Urinary bladder (tissue), 4 donors: Measurements from ENCODE around the gene HSPA5. TPM values are rescaled to one million over a fixed set of nuclear protein-coding genes. Genes with fewer than 3 reads are reported as not detected.
A peak's percentile ranks its signal among the peaks of the same experiment; 100 is the strongest.
"Not testable (repeated sequence)": the region's sequence is repeated elsewhere in the genome, so short reads cannot be mapped to it uniquely, and the experiment has no call there.

ENCODE experiments used
- DNase-seq: peaks from one replicate; pipeline ENCODE4 v3.0.0-alpha.2; 2015; ENCODE audit errors: extremely low spot score
- H3K27ac ChIP-seq: one replicate; pipeline ENCODE4 v1.5.1; 2013; ENCODE audit warnings: low read depth, mild to moderate bottlenecking, moderate library complexity
- H3K36me3 ChIP-seq: one replicate; pipeline ENCODE4 v1.6.1; 2013; ENCODE audit warnings: mild to moderate bottlenecking, moderate library complexity; ENCODE audit not compliant: insufficient read depth
- H3K4me1 ChIP-seq: one replicate; pipeline ENCODE4 v1.6.1; 2013; ENCODE audit warnings: mild to moderate bottlenecking, moderate library complexity; ENCODE audit not compliant: insufficient read depth
- H3K4me3 ChIP-seq: one replicate; pipeline ENCODE4 v1.5.1; 2013; ENCODE audit warnings: low read depth, low read length
- WGBS: extraction: QIAGEN DNeasy Blood & Tissue Kit; methylation state at CpG from one replicate; pipeline ENCODE4 v1.1.7; 2013; 5-methylcytosine and 5-hydroxymethylcytosine counted together
- polyA plus RNA-seq: library from polyadenylated mRNA; stranded (reverse); fragments of 200-250 nt; gene quantifications from one replicate; pipeline ENCODE4 v1.2.3, GENCODE V29; 2013
- total RNA-seq: library from RNA; depleted of rRNA; stranded (reverse); fragments of >200 nt; gene quantifications from one replicate; pipeline ENCODE4 v1.2.3, GENCODE V29; 2014
- donor health status: healthy with polysubstance abuse.
- donor health status: healthy.

Gene HSPA5
- 74.0 TPM for total RNA-seq
- 132 TPM for polyA plus RNA-seq

GRCh38 chr9:125241000-125241862, at the start of gene HSPA5:
Gene HSPA5 (minus strand): TSS chr9:125241343. CDS start chr9:125241126, 217 bp downstream.
- H3K4me1 ChIP-seq, result no peaks in the 10 kb centered on the region
- H3K36me3 ChIP-seq, result no peaks in the 10 kb centered on the region
- under 1% methylated on average over 59 of the region's 59 CpGs for WGBS
- peak within 1 kb of the TSS; percentile 92 for H3K27ac ChIP-seq
- DNase-seq, result peak; percentile 99
- H3K4me3 ChIP-seq, result peak within 1 kb of the TSS; percentile 76

DNA sequence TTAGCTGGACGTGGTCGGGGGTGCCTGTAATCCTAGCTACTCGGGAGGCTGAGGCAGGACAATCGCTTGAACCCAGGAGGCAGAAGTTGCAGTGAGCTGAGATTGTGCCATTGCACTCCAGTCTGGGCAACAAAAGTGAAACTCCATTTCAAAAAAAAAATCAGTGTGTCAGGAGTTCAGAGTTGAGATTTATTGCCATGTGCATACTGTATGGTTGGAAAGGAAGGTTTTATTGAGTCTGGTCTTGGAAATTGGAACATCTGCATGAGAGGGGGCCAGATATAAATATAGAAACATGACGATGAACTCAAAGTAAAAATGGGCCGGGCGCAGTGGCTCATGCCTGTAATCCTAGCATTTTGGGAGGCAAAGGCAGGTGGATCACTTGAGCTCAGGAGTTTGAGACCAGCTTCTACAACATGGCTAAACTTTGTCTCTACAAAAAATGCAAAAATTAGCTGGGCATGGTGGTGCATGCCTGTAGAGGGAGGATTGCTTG, 45.8 kb upstream of the HSPA5 start:
- not testable (repeated sequence) for H3K4me1 ChIP-seq, H3K4me3 ChIP-seq, H3K36me3 ChIP-seq, H3K27ac ChIP-seq, DNase-seq
- WGBS, result 73% methylated on average over 7 of the region's 7 CpGs

DNA sequence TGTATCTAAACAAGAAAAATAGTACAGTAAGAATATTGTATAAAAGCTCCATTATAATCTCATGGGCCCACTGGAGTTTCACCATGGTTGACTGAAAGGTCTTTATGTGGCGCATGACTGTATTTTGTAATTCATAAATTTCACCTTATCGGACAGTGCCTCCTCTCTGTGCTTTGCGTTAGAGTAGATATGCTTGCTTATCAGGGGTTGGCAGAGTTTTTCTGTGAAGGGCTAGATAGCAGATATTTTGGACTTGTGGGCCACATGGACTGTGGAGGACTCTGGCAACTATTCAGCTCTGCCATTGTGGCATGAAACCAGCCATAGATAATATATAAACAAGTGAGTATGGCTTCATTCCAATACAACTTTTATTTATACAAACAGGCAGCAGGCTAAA, 43.7 kb upstream of the HSPA5 start:
- no peak overlapping the region for H3K4me3 ChIP-seq
- peaks cover 2% of the 10 kb centered on the region for H3K4me1 ChIP-seq
- WGBS, result 78% methylated on average over 3 of the region's 3 CpGs
- H3K36me3 ChIP-seq, result no peaks in the 10 kb centered on the region
- no peak overlapping the region for H3K27ac ChIP-seq
- no peak for DNase-seq

- Histone ChIP-seq H3K4me3 (no peak overlapping the region), H3K27ac (no peak overlapping the region), H3K4me1 (no peaks in the 10 kb centered on the region), H3K36me3 (no peaks in the 10 kb centered on the region)
- DNase-seq, result no peak
- WGBS, result 61% methylated on average over 4 of the region's 4 CpGs
These were observed 39.8 kb upstream of the HSPA5 start for GRCh38 chr9:125280945-125281344.

DNA sequence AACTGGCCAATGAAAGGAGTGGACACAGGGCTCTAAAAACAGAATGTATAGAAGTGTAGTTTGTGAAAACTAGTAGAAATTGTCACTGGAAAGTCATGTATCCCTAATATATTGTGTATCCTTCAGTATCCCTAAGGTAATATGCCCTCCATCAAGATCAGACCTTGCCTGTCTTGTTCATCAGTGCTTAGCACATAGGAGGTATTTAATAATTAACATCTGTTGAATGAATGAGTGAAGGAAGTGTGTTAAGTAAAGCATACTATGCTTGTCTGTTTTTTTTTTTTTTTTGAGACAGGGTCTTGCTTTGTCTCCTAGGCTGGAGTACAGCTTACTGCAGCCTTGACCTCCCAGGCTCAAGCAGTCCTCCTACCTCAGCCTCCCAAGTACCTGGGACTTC, 36.3 kb upstream of the HSPA5 start:
- Histone ChIP-seq H3K4me1 (no peaks in the 10 kb centered on the region), H3K4me3 (no peak overlapping the region), H3K27ac (no peak overlapping the region), H3K36me3 (no peaks in the 10 kb centered on the region)
- no peak for DNase-seq

DNA sequence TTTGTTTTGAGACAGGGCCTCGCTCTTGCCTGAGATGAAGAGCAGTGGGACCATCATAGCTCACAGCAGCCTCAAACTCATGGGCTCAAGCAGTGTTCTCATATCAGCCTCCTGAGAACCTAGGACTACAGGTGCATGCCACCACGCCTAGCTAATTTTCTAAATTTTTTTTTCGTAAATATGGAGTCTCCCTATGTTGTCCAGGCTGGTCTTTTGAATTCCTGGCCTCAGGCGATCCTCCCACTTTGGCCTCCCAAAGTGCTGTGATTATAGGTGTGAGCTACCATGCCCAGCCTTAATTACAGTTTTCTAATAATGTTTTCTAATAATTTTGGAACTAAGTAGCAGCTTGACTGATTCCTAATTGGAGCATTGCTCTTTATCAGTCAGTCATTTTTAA, 35.6 kb upstream of the HSPA5 start:
- no peak overlapping the region for H3K27ac ChIP-seq

DNA sequence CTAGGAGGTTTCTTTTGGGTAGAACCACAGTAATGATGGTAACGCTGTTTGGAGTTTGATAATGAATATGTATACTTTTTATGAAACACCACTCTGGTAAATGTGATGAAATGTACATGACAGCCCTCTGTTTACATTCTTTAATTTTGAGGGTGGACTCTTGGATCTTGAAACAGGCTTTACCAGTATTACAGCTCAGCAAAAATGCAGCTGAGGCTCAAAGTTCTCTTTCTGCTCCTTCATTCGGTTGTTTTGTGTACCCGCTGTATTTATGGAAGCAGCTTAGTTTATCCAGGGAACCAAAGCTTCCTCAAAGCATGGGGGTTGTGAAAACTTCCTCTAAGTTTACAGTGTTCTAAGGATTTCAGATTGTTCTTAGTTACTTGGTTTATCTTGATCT, 31.6 kb upstream of the HSPA5 start:
- no peak overlapping the region for H3K27ac ChIP-seq
- peaks cover 4% of the 10 kb centered on the region for H3K4me1 ChIP-seq
- no peaks in the 10 kb centered on the region for H3K36me3 ChIP-seq
- 29% methylated on average over 3 of the region's 3 CpGs for WGBS
- DNase-seq, result no peak
- no peak overlapping the region for H3K4me3 ChIP-seq

More for the DNA sequence above, 35.6 kb upstream of the HSPA5 start:
- 99% methylated on average over 4 of the region's 4 CpGs for WGBS
- Histone ChIP-seq H3K4me3 (no peak overlapping the region), H3K4me1 (peaks cover 4% of the 10 kb centered on the region), H3K36me3 (no peaks in the 10 kb centered on the region)
- no peak for DNase-seq

GRCh38 chr9:125271081-125271480, 29.9 kb upstream of the HSPA5 start:
- Histone ChIP-seq H3K4me1 (peaks cover 4% of the 10 kb centered on the region), H3K36me3 (no peaks in the 10 kb centered on the region), H3K4me3 (no peak overlapping the region), H3K27ac (no peak overlapping the region)
- WGBS, result 69% methylated on average over 5 of the region's 5 CpGs
- DNase-seq, result no peak

DNA sequence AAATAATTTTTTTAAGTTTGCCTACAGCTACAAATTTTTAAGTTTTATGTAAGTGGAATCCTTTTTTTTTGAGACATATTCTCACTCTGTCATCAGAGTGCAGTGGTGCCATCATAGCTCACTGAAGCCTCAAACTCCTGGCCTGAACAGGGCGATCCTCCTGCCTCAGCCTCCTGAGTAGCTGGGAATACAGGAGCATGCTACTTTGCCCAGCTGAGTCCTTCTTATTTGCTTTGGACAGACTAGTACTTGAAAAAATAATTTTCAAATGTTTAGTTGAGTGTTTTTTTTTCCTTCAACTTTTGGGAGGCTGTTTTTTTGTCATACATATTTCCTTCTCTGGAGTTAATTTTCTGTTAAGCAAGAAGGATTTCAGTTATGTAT, 27.9 kb upstream of the HSPA5 start:
- DNase-seq, result no peak
- no peaks in the 10 kb centered on the region for H3K36me3 ChIP-seq
- peaks cover 4% of the 10 kb centered on the region for H3K4me1 ChIP-seq
- H3K27ac ChIP-seq, result no peak overlapping the region
- H3K4me3 ChIP-seq, result no peak overlapping the region
- 95% methylated on average over 1 of the region's 1 CpG for WGBS

GRCh38 chr9:125268394-125269013, 27.4 kb upstream of the HSPA5 start:
- DNase-seq, result no peak
- no peak overlapping the region for H3K4me3 ChIP-seq
- no peaks in the 10 kb centered on the region for H3K36me3 ChIP-seq
- 75% methylated on average over 6 of the region's 6 CpGs for WGBS
- H3K27ac ChIP-seq, result no peak overlapping the region
- peaks cover 4% of the 10 kb centered on the region for H3K4me1 ChIP-seq

DNA sequence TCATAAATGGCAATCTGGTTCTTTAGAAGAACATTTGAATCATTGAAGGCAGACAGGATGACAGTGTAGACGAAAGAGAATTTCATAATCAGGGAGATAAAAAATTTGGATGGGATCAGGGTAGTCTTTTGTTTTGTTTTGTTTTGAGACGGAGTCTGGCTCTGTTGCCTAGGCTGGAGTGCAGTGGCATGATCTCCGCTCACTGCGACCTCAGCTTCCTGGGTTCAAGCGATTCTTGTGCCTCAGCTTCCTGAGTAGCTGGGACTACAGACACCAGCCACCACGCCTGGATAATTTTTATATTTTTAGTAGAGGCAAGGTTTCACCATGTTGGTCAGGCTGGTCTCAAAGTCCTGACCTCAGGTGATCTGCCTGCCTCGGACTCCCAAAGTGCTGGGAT, 22.9 kb upstream of the HSPA5 start:
- not testable (repeated sequence) for H3K27ac ChIP-seq, H3K36me3 ChIP-seq, H3K4me3 ChIP-seq, H3K4me1 ChIP-seq, DNase-seq
- 79% methylated on average over 7 of the region's 7 CpGs for WGBS

GRCh38 chr9:125262294-125262991, 21.3 kb upstream of the HSPA5 start:
- 21% methylated on average over 11 of the region's 11 CpGs for WGBS
- Histone ChIP-seq H3K27ac (peak overlapping the region; percentile 53), H3K4me3 (peak overlapping the region; percentile 92), H3K36me3 (no peaks in the 10 kb centered on the region), H3K4me1 (no peaks in the 10 kb centered on the region)
- no peak for DNase-seq

DNA sequence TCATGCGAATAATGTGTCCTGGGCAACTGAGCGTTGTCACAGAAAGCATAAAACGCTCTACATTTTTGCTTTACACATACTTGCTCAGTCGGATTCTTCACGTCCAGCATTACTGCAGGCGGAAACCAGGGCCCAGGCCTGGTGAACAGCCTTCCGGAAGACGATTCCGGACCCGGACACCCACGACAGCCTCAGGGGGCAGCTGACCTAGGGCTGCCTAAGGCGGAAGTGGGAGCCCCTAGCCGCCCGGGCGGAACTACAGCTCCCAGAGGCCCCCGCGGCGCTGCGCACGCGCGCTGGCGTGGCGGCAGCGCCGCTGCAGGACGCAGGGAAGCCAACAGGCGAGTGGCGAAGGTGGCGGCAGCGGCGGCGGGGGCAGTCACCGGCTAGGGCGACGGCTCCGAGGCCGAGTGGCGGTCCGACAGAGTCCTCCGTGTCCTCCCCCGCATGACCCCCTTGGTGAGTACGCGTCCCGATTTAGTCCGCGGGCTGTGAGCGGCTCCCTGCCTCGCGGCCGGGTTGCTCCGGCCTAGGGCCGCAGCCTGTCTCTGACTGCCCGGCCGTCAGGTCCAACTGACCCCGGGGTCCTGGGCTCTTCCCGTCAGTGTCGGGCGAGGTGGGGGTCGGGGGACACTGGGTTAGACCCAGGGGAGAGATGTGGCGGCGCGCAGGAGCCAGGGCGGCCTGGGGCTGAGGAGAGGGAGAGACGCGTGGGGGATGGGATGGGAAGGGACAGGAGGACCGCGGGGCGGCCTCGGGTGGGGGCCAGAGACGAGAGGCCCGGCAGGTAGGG, 20.6 kb upstream of the HSPA5 start, which contains the start of gene GAPVD1:
TSS of gene GAPVD1 (plus strand) at position 326 of the 793 bp plus-strand sequence. CDS start 37,096 bp downstream, outside the sequence.
- WGBS, result 2% methylated on average over 72 of the region's 72 CpGs
- H3K36me3 ChIP-seq, result no peaks in the 10 kb centered on the region
- H3K4me3 ChIP-seq, result peak within 1 kb of the TSS; percentile 92
- peak within 1 kb of the TSS; percentile 77 for H3K27ac ChIP-seq
- DNase-seq, result no peak
- no peaks in the 10 kb centered on the region for H3K4me1 ChIP-seq
